Measurements from ENCODE around the gene ATOH8.

The ATOH8 gene

GRCh38 chr2:85716346-85716914 is 37.4 kb upstream of the ATOH8 start:
- TF ChIP-seq, protein P1, sequence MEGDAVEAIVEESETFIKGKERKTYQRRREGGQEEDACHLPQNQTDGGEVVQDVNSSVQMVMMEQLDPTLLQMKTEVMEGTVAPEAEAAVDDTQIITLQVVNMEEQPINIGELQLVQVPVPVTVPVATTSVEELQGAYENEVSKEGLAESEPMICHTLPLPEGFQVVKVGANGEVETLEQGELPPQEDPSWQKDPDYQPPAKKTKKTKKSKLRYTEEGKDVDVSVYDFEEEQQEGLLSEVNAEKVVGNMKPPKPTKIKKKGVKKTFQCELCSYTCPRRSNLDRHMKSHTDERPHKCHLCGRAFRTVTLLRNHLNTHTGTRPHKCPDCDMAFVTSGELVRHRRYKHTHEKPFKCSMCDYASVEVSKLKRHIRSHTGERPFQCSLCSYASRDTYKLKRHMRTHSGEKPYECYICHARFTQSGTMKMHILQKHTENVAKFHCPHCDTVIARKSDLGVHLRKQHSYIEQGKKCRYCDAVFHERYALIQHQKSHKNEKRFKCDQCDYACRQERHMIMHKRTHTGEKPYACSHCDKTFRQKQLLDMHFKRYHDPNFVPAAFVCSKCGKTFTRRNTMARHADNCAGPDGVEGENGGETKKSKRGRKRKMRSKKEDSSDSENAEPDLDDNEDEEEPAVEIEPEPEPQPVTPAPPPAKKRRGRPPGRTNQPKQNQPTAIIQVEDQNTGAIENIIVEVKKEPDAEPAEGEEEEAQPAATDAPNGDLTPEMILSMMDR (IDR thresholded peaks at IDR 0.05; ENCODE audit: insufficient read depth, low read length, missing control alignments): no peak
- H3K4me3 ChIP-seq (ENCODE audit: low read depth, low read length): no peak overlapping the region
- ChIA-PET CTCF (interaction anchor here (0.6 to 25.5 kb wide), 9 partner anchors 8 to 99 kb away, joined by 3 to 915 read pairs (median 8); no protein-coding TSS in a partner anchor), POLR2A (interaction anchor here (0.6 kb wide), 1 partner anchor 105 kb away, joined by 3 read pairs; the partner anchor contains the start of gene C2orf68)
- DNase-seq (ENCODE audit: low read depth, low spot score): no peak

DNA sequence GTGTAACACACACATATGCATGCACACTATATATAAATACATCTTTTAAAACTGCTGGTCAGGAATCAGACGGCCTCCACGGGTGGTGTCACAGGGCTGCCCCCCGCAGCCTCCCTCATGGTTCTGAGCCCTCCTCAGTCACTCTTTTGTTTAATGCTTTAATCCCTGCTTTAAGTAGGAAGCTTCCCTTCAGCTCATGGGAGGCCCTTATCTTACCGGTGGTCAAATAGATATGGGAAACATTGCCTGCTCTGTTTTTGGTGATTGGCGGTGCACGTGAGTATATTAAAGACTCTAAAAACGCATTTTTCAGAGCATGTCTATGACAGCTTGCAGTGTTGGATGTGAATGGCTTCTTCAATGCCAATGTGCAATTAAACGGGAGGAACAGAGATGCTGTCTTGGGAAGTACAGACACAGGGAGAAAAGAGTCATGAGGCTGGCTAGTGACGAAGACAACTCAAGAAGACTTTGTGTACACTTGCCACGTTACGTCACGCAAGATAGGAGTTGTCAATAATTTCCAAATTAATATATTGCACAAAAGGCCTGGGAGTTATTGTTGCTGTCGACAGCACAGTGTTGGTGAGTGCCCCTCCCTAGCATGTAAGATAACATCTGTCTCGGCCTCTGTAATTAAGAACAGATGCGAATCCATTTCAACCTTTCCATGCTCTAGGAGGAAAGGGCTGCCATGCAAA is 36.3 kb upstream of the ATOH8 start:
- no peak overlapping the region for H3K4me3 ChIP-seq (ENCODE audit: low read depth, low read length)
- no peak for DNase-seq (ENCODE audit: low read depth, low spot score)
- TF ChIP-seq, protein P1 (IDR thresholded peaks at IDR 0.05; ENCODE audit: insufficient read depth, low read length, missing control alignments): no peak
- ChIA-PET POLR2A (no interaction called here), CTCF (interaction anchor here (0.6 to 25.5 kb wide), 6 partner anchors 9 to 172 kb away, joined by 3 to 915 read pairs (median 130); partner anchors contain the start of gene ST3GAL5)

- no peak for DNase-seq (ENCODE audit: low read depth, low spot score)
- CTCF ChIA-PET: interaction anchor here (0.5 to 25.5 kb wide), 6 partner anchors 10 to 171 kb away, joined by 3 to 915 read pairs (median 130); partner anchors contain the start of gene ST3GAL5
- TF ChIP-seq, protein P1 (IDR thresholded peaks at IDR 0.05; ENCODE audit: insufficient read depth, low read length, missing control alignments): no peak
Measured at GRCh38 chr2:85718009-85718391, 35.8 kb upstream of the ATOH8 start.

DNA sequence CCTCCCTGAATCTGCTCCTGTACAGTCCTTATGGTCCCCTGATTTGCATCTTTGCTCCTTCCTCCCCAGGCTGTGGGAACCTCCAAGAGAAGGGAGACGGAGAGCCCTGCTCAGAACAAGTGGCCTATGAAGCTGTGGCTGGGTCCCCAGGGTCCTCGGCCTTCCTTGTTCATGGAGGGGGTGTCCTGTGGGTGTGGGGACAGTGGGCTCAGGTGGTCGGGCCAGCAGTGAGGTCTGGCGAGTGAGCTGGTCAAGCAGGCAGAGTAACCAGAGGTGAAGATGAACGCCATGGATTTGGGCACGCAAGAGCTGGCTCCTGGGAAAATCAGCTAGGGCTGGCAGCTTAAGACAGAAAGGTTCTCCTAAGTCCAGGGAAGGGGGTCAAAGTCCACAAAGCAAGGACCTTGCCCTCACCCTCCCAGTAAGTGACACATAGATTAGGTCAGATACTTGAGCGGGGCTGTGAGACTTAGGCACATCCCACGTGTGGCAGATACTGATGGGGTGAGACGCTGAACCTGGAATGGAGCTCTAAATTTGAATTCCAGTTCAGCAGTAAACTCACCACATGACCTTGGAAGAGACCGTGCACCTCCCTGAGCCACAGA is 34.8 kb upstream of the ATOH8 start:
- H3K4me3 ChIP-seq (ENCODE audit: low read depth, low read length): no peak overlapping the region
- TF ChIP-seq, protein P1 (IDR thresholded peaks at IDR 0.05; ENCODE audit: insufficient read depth, low read length, missing control alignments): no peak
- ChIA-PET POLR2A (no interaction called here), CTCF (interaction anchor here (0.6 to 25.5 kb wide), 8 partner anchors 10 to 95 kb away, joined by 3 to 915 read pairs (median 30); no protein-coding TSS in a partner anchor)
- DNase-seq (ENCODE audit: low read depth, low spot score): no peak

More at GRCh38 chr2:85718009-85718391, 35.8 kb upstream of the ATOH8 start:
- POLR2A ChIA-PET: no interaction called here
- H3K4me3 ChIP-seq (ENCODE audit: low read depth, low read length): no peak overlapping the region

DNA sequence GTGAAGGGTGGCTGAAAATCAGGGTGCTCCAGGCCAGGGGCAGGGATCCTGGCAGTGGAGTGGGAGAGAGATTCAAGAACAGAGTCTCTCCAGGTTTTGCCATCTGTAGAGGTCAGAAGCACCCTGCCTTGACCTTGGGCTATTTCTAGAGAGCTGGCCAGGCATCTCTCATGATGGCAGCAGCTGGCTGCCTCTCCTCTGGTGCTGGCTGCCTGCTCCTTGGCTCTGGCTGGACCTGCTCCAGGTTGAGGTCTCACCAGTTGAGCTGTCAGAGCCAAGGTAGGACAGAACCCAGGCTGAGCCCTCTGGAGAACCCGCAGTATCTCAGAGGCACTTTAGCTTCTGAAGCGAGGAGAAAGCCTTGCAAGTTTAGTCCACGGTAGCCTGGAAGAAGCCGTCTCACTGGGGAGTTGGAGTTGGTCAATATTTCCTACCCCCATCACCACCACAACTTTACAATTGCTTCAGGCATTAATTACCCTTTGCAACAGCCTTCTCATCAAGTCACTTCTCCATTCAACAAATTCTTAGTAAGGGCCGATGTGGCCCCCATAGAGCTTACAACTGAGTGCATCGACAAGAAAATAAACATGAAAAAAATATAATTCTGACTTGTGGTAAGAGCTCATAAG is 34.1 kb upstream of the ATOH8 start:
- no peak overlapping the region for H3K4me3 ChIP-seq (ENCODE audit: low read depth, low read length)
- ChIA-PET POLR2A (interaction anchor here (0.6 to 0.7 kb wide), 2 partner anchors 50 to 52 kb away, joined by 3 read pairs; no protein-coding TSS in a partner anchor), CTCF (interaction anchor here (0.5 to 25.5 kb wide), 8 partner anchors 9 to 94 kb away, joined by 3 to 915 read pairs (median 30); no protein-coding TSS in a partner anchor)
- DNase-seq (ENCODE audit: low read depth, low spot score): no peak
- TF ChIP-seq, protein P1 (IDR thresholded peaks at IDR 0.05; ENCODE audit: insufficient read depth, low read length, missing control alignments): no peak

Measured in AG04449 (cell line).